ENCODE results near the gene NT5C2.
"Not testable (repeated sequence)": the region's sequence is repeated elsewhere in the genome, so short reads cannot be mapped to it uniquely, and the experiment has no call there.

NT5C2 gene

GRCh38 chr10:103139803-103140202 is 53.3 kb downstream of the NT5C2 start:
- no peak for ATAC-seq
- TF ChIP-seq ZNF70 (CRISPR knock-in tag; IDR thresholded peaks at IDR 0.05) (no peak), TOX (CRISPR knock-in tag; IDR thresholded peaks at IDR 0.05; ENCODE audit: borderline replicate concordance) (no peak), TSHZ2 (CRISPR knock-in tag; IDR thresholded peaks at IDR 0.05) (no peak), ZNF8 (CRISPR knock-in tag; IDR thresholded peaks at IDR 0.05) (no peak), ARNTL (CRISPR knock-in tag; IDR thresholded peaks at IDR 0.05; ENCODE audit: borderline replicate concordance, low read depth) (no peak), ISL1 (CRISPR knock-in tag; IDR thresholded peaks at IDR 0.05) (no peak)

GRCh38 chr10:103135168-103135567 is 57.9 kb downstream of the NT5C2 start:
- ATAC-seq, result not testable (repeated sequence)

GRCh38 chr10:103130910-103131309 is 62.2 kb downstream of the NT5C2 start:
- ATAC-seq, result no peak
- no peak for TF ChIP-seq POU6F1 (CRISPR knock-in tag; IDR thresholded peaks at IDR 0.05; ENCODE audit: borderline replicate concordance, low read depth)
- TF ChIP-seq CSRNP3 (CRISPR knock-in tag; IDR thresholded peaks at IDR 0.05), result no peak
- no peak for TF ChIP-seq ESRRG (CRISPR knock-in tag; IDR thresholded peaks at IDR 0.05)
- no peak for TF ChIP-seq PPARA (CRISPR knock-in tag; IDR thresholded peaks at IDR 0.05; ENCODE audit: borderline replicate concordance)
- no peak for TF ChIP-seq RARB (CRISPR knock-in tag; IDR thresholded peaks at IDR 0.05)

GRCh38 chr10:103130180-103130579 is 62.9 kb downstream of the NT5C2 start:
- not testable (repeated sequence) for ATAC-seq

GRCh38 chr10:103127241-103127640 is 65.8 kb downstream of the NT5C2 start:
- peak; percentile 77 for ATAC-seq
- TF ChIP-seq CSDC2 (CRISPR knock-in tag; IDR thresholded peaks at IDR 0.05), result no peak
- TF ChIP-seq CSRNP3 (CRISPR knock-in tag; IDR thresholded peaks at IDR 0.05), result no peak
- peak; percentile 58 for TF ChIP-seq ISL1 (CRISPR knock-in tag; IDR thresholded peaks at IDR 0.05)
- TF ChIP-seq ARNTL (CRISPR knock-in tag; IDR thresholded peaks at IDR 0.05; ENCODE audit: borderline replicate concordance, low read depth), result no peak
- no peak for TF ChIP-seq BACH2 (CRISPR knock-in tag; IDR thresholded peaks at IDR 0.05; ENCODE audit: borderline replicate concordance)
- no peak for TF ChIP-seq OSR1 (CRISPR knock-in tag; IDR thresholded peaks at IDR 0.05)
- no peak for TF ChIP-seq SNAI2 (CRISPR knock-in tag; IDR thresholded peaks at IDR 0.05)
- no peak for TF ChIP-seq ZNF565 (CRISPR knock-in tag; conservative IDR thresholded peaks at IDR 0.05; ENCODE audit: low read depth)
- TF ChIP-seq TCF4 (CRISPR knock-in tag; IDR thresholded peaks at IDR 0.05; ENCODE audit: borderline replicate concordance), result peak; percentile 91; the same call in 1 of the 2 replicates
- TF ChIP-seq TOX (CRISPR knock-in tag; IDR thresholded peaks at IDR 0.05; ENCODE audit: borderline replicate concordance), result no peak
- TF ChIP-seq TSHZ2 (CRISPR knock-in tag; IDR thresholded peaks at IDR 0.05), result peak; percentile 64; the same call in 1 of the 2 replicates
